ENCODE measurements around the gene DNAJC13.

- TF ChIP-seq REST (IDR thresholded peaks at IDR 0.05; ENCODE audit: low read depth) (no peak), EGR1 (IDR thresholded peaks at IDR 0.05; ENCODE audit: low read depth) (no peak), CTCF (IDR thresholded peaks at IDR 0.05 in 2 of 3, conservative IDR thresholded peaks at IDR 0.05 in 1 of 3; ENCODE audit: borderline replicate concordance in 1 of 3, insufficient read depth in 1 of 3, low read depth in 2 of 3, low read length in 2 of 3) (no peak), POLR2A (IDR thresholded peaks at IDR 0.05; ENCODE audit: borderline replicate concordance, extremely low read depth, insufficient read depth, insufficient read length) (no peak), POLR2AphosphoS5 (IDR thresholded peaks at IDR 0.05; ENCODE audit: low read depth, low read length) (no peak), MAX (IDR thresholded peaks at IDR 0.05) (no peak), RAD21 (IDR thresholded peaks at IDR 0.05; ENCODE audit: low read depth) (no peak), ZNF274 (IDR thresholded peaks at IDR 0.05; ENCODE audit: low read depth, low read length) (no peak)
Measured at GRCh38 chr3:132421832-132422231, 4.5 kb downstream of the DNAJC13 start.
